Activated T-helper 1 cell treated with anti-CD3 and anti-CD28 coated beads, Interleukin-12 subunit alpha, Interleukin-12 subunit beta, Interleukin-2, Interleukin-4 antibody, amounts not matched to agents 30 ng/mL and 10 ng/mL and 1 ng/mL, durations not matched to agents 14 hours and 24 hours and 36 hours (primary cell): Measurements from ENCODE around the gene RALB. TPM values are rescaled to one million over a fixed set of nuclear protein-coding genes. Genes with fewer than 3 reads are reported as not detected.

ENCODE experiments used
- DNase-seq: peaks from one replicate; pipeline ENCODE4 v3.0.0; 2021; ENCODE audit warnings: low spot score
- H3K27ac Mint-ChIP-seq: one replicate; pipeline ENCODE4 v1.8.0; 2021; ENCODE audit warnings: mild to moderate bottlenecking, mixed read lengths
- H3K27me3 Mint-ChIP-seq: one replicate; pipeline ENCODE4 v1.8.0; 2022; ENCODE audit warnings: mild to moderate bottlenecking, moderate library complexity, mixed read lengths; ENCODE audit not compliant: insufficient read depth
- H3K36me3 Mint-ChIP-seq: one replicate; pipeline ENCODE4 v1.8.0; 2021; ENCODE audit warnings: low read depth, mixed read lengths
- H3K4me1 Mint-ChIP-seq: one replicate; pipeline ENCODE4 v1.8.0; 2021; ENCODE audit warnings: low read depth, mixed read lengths
- H3K4me3 Mint-ChIP-seq: one replicate; pipeline ENCODE4 v1.8.0; 2021; ENCODE audit warnings: mild to moderate bottlenecking, moderate library complexity, mixed read lengths
- H3K9me3 Mint-ChIP-seq: one replicate; pipeline ENCODE4 v1.8.0; 2021; ENCODE audit warnings: mixed read lengths
- intact Hi-C: fragments of 100-400 bp; cut with micrococcal nuclease; formaldehyde crosslinking; loops from one replicate; pipeline ENCODE4 v1.15.1; 2024
- total RNA-seq: library from RNA; stranded (reverse); gene quantifications from 2 replicates; pipeline ENCODE4 v1.2.3, GENCODE V29; 2022

Gene RALB
- total RNA-seq, 1 donor from 2014 or later: 79.7 TPM

DNA sequence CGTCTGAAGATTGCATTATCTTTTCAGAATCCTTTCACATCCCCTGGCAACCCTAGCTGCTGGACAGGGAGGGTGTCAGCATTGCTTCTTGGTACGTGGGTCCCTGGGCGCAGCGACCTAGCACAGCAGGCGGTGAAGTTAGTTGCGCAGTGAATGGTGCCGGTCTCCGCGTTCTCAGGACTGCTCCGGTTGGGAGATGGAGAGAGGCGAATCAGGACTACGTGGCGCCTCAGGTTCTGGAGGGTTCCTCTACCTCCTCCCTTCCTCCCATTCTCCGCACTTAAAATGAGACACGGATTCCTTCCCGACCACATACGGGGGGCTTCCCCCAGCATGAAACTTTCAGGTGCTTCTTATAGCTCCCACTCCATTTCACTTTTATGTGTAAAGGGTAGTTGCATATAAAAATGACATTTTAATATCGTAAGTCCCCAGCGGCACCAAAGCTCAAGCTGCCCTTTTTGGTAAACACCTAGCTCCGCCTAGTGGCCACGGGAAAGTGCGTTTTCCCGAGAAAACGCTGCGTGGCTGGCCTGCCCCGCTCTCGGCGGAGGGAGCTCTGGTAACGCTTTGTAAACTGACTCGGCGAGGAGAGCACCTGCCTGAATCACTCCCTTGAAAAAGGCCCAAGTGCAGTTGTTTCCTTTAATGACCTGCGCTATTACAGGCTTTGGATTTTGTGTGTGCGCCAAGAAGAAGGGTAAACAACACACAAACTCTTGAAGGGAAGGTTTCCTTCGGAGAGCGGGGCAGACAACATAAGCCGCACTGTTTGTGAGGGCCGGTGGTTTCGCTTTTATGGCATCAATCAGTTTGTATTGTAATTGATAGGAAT is 60.4 kb downstream of the RALB start:
- peak; percentile 64 for DNase-seq
- Mint-ChIP-seq H3K9me3 (no peaks in the 10 kb centered on the region), H3K4me3 (peak overlapping the region; percentile 77), H3K27me3 (peaks cover under 1% of the 10 kb centered on the region), H3K36me3 (peaks cover 2% of the 10 kb centered on the region), H3K4me1 (peaks cover 42% of the 10 kb centered on the region), H3K27ac (peak overlapping the region; percentile 4)
- intact Hi-C loops: loop anchor here (1.0 to 10.0 kb wide), 11 partner anchors 52 to 638 kb away; partner anchors contain the start of genes EPB41L5, PTPN4, RALB and TMEM177

DNA sequence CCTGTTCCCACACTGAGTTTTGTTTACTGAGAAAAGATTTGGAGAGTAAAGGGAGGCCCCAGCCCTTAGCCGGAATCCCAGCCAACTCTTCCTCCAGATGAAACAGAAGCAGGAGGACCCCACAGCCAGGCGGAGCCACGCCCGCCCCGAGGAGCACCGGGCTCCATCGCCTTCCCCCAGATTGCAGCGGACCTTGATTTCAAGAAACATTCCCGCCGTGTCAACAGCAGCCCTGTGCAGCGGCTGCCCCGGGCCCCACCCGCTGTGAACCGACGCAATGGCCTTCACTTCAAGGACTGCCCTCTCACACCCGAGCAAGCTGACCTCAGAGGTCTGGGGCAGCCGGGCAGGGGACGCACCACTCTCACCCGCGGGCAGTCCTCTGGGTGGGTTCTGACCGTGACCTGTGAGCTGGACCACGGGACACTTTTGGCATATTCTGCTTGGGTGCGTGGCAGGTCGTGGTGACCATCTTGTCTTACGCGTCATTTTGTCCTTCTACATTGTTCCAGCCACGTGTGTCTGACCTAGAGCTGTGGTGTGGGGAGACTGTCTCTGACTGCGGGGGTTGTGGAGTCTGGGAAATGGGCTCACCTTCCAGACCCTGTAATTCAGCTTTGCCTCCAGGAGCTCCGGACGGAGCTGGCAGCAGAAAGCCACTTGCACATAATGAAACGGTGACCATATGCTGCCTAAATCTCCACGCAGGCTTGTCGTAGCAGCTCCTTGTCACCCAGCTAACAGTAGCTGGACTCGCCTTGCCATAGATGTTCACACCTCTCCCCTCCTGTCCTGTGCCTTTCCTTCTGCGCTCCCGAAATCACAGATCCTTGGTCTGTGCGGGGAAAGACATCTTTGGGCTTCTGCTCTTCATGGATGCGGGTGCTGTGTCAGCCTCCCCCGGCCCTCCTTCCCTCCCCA is 61.3 kb downstream of the RALB start:
- intact Hi-C loops: loop anchor here (1.0 to 10.0 kb wide), 11 partner anchors 53 to 639 kb away; partner anchors contain the start of genes EPB41L5, PTPN4, RALB and TMEM177
- peaks cover 2% of the 10 kb centered on the region for H3K27me3 Mint-ChIP-seq
- DNase-seq: no peak
- H3K36me3 Mint-ChIP-seq: peaks cover 2% of the 10 kb centered on the region
- H3K4me1 Mint-ChIP-seq: peaks cover 42% of the 10 kb centered on the region
- no peak overlapping the region for H3K27ac Mint-ChIP-seq
- peak overlapping the region; percentile 77 for H3K4me3 Mint-ChIP-seq
- no peaks in the 10 kb centered on the region for H3K9me3 Mint-ChIP-seq

DNA sequence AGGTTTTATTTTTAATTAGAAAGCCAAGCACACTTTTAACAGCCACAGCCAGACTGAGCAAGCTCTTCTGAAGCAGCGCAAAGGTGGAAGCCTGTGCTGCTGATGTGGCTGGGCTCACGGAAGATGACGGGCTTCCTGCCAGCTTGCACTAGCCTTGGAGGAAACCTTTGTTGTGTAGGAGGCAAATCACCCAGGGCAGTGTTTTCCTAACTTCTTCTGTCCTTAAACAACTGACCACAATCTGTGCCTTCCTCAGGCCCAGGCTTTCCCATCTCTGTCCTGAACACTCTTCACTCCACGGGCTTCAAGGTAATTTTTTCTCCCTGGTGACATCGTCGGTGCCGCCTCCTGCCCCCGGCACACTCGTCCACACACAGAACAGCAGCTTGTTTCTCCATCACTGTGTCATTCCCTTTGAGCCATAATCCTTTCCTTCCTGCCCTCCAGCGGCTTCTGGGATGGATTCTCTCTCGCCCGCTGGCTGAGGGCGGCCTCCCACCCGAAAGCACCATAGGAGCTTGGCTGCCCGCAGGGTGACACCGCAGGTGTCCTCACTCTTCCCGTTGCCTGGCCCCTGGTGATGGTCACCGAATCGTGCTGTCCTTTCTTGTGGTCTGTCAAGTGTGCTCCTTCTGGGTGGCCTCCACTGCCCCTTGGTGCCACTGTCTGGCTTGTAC is 62.2 kb downstream of the RALB start:
- Mint-ChIP-seq H3K27ac (peak overlapping the region; percentile 42), H3K27me3 (peaks cover 6% of the 10 kb centered on the region), H3K4me3 (peak overlapping the region; percentile 56), H3K36me3 (peaks cover 2% of the 10 kb centered on the region), H3K9me3 (no peaks in the 10 kb centered on the region), H3K4me1 (peaks cover 42% of the 10 kb centered on the region)
- intact Hi-C loops: loop anchor here (5.0 to 10.0 kb wide), 2 partner anchors 558 to 640 kb away; partner anchors contain the start of genes PTPN4 and TMEM177
- peak; percentile 15 for DNase-seq

DNA sequence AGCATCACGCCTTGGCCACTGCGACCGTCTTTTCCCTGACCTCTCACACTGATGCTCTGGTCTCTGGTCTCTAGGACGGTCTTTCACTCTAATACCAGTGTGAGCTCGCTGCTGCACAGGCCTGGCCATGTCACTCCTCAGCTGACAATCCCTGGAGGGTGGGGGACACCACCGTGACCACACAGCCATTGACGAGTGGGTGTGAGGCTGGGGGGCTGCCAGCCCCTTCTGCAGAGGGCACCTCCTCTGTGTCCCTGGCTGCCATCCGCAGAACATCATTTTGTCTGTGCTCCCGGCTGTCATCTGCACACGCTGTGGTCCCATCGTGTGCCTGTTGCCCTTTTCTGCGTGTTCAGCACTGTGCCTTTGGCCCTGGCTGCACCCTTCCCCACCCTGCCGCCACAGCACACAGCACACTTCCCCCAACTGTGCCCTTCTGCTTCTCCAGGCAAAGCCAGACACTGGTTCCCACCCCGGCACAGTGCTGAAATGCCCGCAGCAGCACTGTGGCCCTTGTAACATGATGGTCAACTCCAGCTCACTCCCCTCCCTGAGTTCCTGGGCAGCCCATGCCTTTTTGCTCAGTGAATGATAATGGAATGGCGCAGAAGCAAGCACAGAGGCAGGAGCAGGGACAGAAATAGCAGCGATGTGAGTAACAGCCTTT is 62.8 kb downstream of the RALB start:
- H3K27me3 Mint-ChIP-seq: peaks cover 6% of the 10 kb centered on the region
- intact Hi-C loops: loop anchor here (10.0 kb wide), 1 partner anchor 641 kb away; the partner anchor contains the start of gene TMEM177
- H3K4me1 Mint-ChIP-seq: peaks cover 36% of the 10 kb centered on the region
- H3K9me3 Mint-ChIP-seq: no peaks in the 10 kb centered on the region
- H3K27ac Mint-ChIP-seq: peak overlapping the region; percentile 42
- DNase-seq: no peak
- no peak overlapping the region for H3K4me3 Mint-ChIP-seq
- peaks cover 2% of the 10 kb centered on the region for H3K36me3 Mint-ChIP-seq

DNA sequence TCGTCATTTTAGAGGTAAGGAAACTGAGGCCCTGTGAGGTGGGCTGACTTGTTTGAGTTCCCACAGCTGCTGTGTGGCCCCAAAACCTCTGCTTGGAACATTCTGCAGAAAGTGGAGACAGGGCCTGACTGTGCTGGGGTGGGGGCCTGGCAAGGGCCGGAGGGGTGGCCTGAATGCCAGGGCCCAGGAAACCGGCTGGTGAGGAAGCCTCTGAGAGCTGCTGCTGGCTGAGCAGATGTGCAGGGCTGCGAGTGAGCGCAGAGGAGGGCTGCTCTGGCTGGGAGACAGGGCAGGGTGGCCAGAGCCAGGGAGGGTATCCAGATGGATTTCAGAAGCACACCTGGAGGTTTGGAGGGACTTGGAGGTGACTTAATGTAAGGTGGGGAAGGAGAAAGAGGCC is 63.4 kb downstream of the RALB start:
- H3K4me1 Mint-ChIP-seq: peaks cover 33% of the 10 kb centered on the region
- H3K4me3 Mint-ChIP-seq: no peak overlapping the region
- H3K36me3 Mint-ChIP-seq: peaks cover 2% of the 10 kb centered on the region
- no peaks in the 10 kb centered on the region for H3K9me3 Mint-ChIP-seq
- H3K27ac Mint-ChIP-seq: no peak overlapping the region
- H3K27me3 Mint-ChIP-seq: peaks cover 6% of the 10 kb centered on the region
- DNase-seq: no peak
- intact Hi-C loops: loop anchor here (10.0 kb wide), 1 partner anchor 641 kb away; the partner anchor contains the start of gene TMEM177

DNA sequence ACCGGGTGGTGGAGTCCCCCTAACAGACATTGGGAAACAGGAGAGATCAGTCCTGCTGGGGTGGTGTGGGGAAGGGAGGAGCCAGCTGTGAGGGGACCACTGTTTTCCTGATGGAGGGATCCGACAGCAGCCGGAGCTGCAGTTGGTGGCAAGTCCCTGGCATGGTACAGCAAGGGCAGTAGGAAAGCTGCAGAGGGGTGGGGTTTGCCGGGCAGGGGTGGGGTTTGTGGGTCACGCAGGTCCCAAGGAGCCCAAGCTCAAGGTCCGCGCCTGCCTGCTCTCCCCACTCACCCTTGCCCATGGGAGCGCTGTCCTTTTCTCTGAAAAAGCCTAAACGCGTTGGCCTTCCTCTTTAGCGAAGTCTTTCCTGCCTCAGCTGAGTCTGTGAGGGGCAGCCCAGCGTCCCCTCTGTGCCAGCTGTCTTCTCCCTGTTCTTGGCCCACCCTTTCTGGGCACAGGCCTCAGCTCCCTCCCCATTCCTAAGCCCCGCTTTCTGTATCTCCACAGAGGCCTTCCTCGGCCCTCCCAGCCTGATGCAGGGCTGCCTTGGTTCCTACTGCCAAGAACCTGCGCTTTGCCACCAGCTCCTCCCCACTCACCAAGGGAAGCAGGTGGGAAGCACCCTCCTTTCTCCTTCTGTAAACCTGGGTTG is 64.0 kb downstream of the RALB start:
- no peak for DNase-seq
- Mint-ChIP-seq H3K36me3 (peaks cover 2% of the 10 kb centered on the region), H3K9me3 (no peaks in the 10 kb centered on the region), H3K27ac (no peak overlapping the region), H3K4me1 (peaks cover 33% of the 10 kb centered on the region), H3K27me3 (peaks cover 6% of the 10 kb centered on the region), H3K4me3 (no peak overlapping the region)
- intact Hi-C loops: loop anchor here (10.0 kb wide), 1 partner anchor 642 kb away; the partner anchor contains the start of gene TMEM177

DNA sequence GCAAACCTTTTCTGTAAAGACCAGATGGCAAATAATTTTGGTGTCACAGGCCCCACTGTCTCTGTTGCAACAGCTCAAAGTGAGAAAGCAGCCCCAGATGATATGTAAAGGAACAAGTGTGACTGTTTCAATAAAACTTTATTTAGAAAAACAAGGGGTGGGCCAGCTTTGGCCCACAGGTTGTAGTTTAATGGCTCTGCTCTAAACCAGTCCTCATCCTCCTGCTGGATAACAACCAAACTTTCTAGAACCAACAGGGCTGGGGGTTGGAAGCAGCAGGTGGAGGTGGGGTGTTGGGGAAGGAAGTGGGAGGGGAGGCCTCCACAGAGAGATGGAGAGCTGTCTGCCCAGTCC is 64.5 kb downstream of the RALB start:
- no peak overlapping the region for H3K4me3 Mint-ChIP-seq
- DNase-seq: no peak
- H3K27me3 Mint-ChIP-seq: peaks cover 6% of the 10 kb centered on the region
- intact Hi-C loops: loop anchor here (10.0 kb wide), 1 partner anchor 642 kb away; the partner anchor contains the start of gene TMEM177
- H3K9me3 Mint-ChIP-seq: no peaks in the 10 kb centered on the region
- H3K4me1 Mint-ChIP-seq: peaks cover 33% of the 10 kb centered on the region
- H3K27ac Mint-ChIP-seq: no peak overlapping the region
- no peaks in the 10 kb centered on the region for H3K36me3 Mint-ChIP-seq

DNA sequence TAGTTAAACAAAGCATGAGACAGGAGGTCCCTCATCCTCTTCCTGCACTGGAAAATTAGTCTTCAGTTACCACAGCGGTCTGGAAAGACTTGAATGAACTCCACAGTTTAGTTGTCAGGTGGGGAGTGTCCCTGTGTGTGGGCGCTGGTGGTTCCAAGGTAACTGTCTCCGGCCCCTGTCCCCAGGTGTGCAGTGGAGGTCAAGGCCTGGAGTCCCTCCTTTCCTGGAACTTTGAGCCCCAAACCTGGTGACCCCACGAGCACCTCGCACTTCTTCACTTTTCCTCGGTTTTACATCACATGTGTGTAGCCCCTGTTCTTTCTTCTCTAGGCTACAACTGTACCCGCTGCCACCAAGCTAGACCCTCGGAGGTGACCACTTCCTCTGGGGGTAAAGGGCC is 65.3 kb downstream of the RALB start:
- Mint-ChIP-seq H3K36me3 (no peaks in the 10 kb centered on the region), H3K9me3 (no peaks in the 10 kb centered on the region), H3K4me1 (peaks cover 28% of the 10 kb centered on the region), H3K27me3 (peaks cover 9% of the 10 kb centered on the region), H3K4me3 (no peak overlapping the region), H3K27ac (no peak overlapping the region)
- DNase-seq: no peak
- intact Hi-C loops: loop anchor here (10.0 kb wide), 1 partner anchor 643 kb away; the partner anchor contains the start of gene TMEM177

DNA sequence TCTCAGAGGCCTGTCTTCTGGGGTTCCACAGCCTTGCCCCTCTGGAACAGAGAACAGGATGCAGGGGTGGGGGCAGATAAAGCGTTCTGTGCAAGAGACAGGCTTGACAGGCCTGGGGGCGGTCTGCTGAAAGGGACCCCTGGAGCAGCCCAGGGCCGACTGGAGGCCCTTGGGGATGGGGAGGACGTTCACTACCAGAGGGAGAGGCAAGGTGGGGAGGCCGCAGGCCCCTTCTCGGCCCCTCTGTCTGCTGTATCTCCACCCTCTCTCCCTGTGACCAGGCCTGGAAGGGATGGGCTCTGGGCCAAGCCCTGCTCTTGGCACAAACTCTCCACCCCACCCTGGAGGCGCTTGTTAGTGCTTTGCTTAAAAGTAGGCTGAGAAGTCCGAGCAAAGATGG is 66.0 kb downstream of the RALB start:
- H3K9me3 Mint-ChIP-seq: no peaks in the 10 kb centered on the region
- H3K27ac Mint-ChIP-seq: no peak overlapping the region
- DNase-seq: no peak
- intact Hi-C loops: loop anchor here (10.0 kb wide), 1 partner anchor 644 kb away; the partner anchor contains the start of gene TMEM177
- H3K4me1 Mint-ChIP-seq: peaks cover 21% of the 10 kb centered on the region
- no peaks in the 10 kb centered on the region for H3K36me3 Mint-ChIP-seq
- peaks cover 9% of the 10 kb centered on the region for H3K27me3 Mint-ChIP-seq
- H3K4me3 Mint-ChIP-seq: no peak overlapping the region

DNA sequence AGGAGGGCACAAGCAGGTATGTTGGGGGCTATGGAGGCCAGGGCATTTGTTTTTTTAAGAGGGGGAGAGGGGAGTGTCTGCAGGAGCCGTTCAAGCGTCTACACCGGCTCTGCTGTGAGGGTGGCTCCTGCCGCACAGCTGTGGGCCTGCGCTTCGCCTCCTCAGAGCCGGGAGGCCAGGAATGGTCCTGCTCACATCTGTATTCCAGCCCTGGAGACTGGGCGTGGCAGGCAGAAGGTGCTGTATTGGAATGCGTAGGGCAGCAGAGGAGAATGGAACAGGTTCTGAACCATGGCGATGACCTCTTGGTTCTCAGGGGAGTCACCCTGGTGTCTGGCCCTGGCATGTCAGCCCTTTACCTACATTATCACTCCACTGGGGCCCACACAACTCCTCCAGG is 66.5 kb downstream of the RALB start:
- Mint-ChIP-seq H3K36me3 (no peaks in the 10 kb centered on the region), H3K27ac (no peak overlapping the region), H3K27me3 (peaks cover 9% of the 10 kb centered on the region), H3K4me1 (peaks cover 16% of the 10 kb centered on the region), H3K4me3 (no peak overlapping the region), H3K9me3 (no peaks in the 10 kb centered on the region)
- DNase-seq: no peak
- intact Hi-C loops: loop anchor here (10.0 kb wide), 1 partner anchor 644 kb away; the partner anchor contains the start of gene TMEM177

DNA sequence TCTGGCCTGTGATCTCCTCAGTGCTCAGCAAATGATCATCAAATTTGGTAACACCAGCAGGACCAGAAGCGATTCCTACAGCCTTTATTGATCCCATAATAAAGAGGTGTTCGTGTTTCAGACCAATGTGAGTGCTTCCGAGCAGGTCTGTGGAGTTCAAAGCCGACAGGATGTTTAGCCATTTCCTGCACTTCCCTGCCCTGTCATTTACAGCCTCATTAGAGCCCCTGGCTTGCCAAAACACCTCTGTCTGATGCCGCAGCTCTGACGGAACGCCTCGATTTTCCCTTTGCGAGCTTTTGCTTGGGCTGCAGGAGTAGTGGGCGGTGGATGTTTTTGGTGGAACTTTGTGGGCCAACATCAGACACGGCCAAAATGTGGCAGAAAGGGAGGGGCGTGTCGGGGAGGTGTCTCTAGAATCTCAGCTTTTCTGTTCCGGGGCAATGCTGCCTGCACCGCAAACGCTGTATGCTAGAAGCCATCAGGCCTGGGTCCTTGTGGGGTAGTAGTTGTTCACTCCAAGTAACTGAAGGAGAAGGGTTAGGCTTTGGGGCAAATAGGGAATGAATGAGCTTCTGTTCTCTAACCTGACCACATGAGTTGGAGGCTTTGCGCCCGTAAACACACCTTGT is 67.2 kb downstream of the RALB start:
- Mint-ChIP-seq H3K27ac (no peak overlapping the region), H3K36me3 (no peaks in the 10 kb centered on the region), H3K4me1 (peaks cover 9% of the 10 kb centered on the region), H3K27me3 (peaks cover 9% of the 10 kb centered on the region), H3K9me3 (no peaks in the 10 kb centered on the region), H3K4me3 (no peak overlapping the region)
- intact Hi-C loops: loop anchor here (10.0 kb wide), 1 partner anchor 645 kb away; the partner anchor contains the start of gene TMEM177
- DNase-seq: no peak
